Progenitor cell of endocrine pancreas (in vitro differentiated cells): ENCODE data around the gene DENND1A. TPM values are rescaled to one million over a fixed set of nuclear protein-coding genes. Genes with fewer than 3 reads are reported as not detected.

ENCODE experiments used
- DNase-seq: peaks from one replicate; pipeline ENCODE4 v3.0.0; 2021; ENCODE audit warnings: low spot score; ENCODE audit not compliant: unreplicated experiment
- H3K27ac Mint-ChIP-seq: 2 replicates; pipeline ENCODE4 v1.8.0; 2021; ENCODE audit warnings: mild to moderate bottlenecking, moderate library complexity, mixed read lengths
- H3K27me3 Mint-ChIP-seq: 2 replicates; pipeline ENCODE4 v1.8.0; 2021; ENCODE audit warnings: mixed read lengths
- H3K36me3 Mint-ChIP-seq: 2 replicates; pipeline ENCODE4 v1.8.0; 2022; ENCODE audit warnings: mixed read lengths; ENCODE audit not compliant: insufficient read depth
- H3K4me1 Mint-ChIP-seq: 2 replicates; pipeline ENCODE4 v1.8.0; 2021; ENCODE audit warnings: low read depth, mixed read lengths
- H3K4me3 Mint-ChIP-seq: 2 replicates; pipeline ENCODE4 v1.8.0; 2021; ENCODE audit warnings: low read depth, mild to moderate bottlenecking, moderate library complexity, mixed read lengths
- H3K9me3 Mint-ChIP-seq: 2 replicates; pipeline ENCODE4 v1.8.0; 2021; ENCODE audit warnings: low read depth, mixed read lengths
- CTCF ChIP-seq: fragments of 200-600 bp; sonication (generic); IDR thresholded peaks from one replicate; pipeline ENCODE4 v1.5.0; 2021; ENCODE audit warnings: antibody characterized with exemption, mild to moderate bottlenecking; ENCODE audit not compliant: unreplicated experiment
- total RNA-seq: library from RNA; stranded (reverse); gene quantifications from 2 replicates; pipeline ENCODE4 v1.2.1, GENCODE V29; 2021

Gene DENND1A
- total RNA-seq, 1 donor from 2014 or later, result 20.1 TPM

DNA sequence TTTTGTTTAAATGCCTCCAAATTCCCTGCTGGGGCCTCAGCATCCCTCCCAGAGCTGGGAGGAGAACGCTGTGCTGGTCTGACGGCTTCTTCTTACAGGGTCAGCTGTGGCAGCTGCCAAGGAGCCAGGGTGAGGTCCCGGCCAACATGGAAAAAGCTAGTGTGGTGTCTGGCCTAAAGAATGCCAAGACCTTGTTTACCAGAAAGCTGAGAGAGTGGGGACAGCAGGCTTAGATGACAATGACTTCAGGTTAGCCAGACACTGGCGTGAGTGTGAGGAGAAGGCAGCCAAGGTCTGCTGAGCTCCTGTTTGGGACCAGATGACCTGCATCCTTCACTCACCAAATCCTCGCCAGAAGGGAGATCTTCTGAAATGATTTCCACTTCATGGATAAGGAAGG is 461.4 kb downstream of the DENND1A start:
- no peak overlapping the region for H3K4me3 Mint-ChIP-seq
- H3K27me3 Mint-ChIP-seq, result peaks cover 5% of the 10 kb centered on the region
- H3K9me3 Mint-ChIP-seq, result peaks cover 2% of the 10 kb centered on the region
- H3K4me1 Mint-ChIP-seq, result peaks cover 12% of the 10 kb centered on the region
- peaks cover 3% of the 10 kb centered on the region for H3K36me3 Mint-ChIP-seq
- DNase-seq, result no peak
- no peak for TF ChIP-seq CTCF
- no peak overlapping the region for H3K27ac Mint-ChIP-seq

DNA sequence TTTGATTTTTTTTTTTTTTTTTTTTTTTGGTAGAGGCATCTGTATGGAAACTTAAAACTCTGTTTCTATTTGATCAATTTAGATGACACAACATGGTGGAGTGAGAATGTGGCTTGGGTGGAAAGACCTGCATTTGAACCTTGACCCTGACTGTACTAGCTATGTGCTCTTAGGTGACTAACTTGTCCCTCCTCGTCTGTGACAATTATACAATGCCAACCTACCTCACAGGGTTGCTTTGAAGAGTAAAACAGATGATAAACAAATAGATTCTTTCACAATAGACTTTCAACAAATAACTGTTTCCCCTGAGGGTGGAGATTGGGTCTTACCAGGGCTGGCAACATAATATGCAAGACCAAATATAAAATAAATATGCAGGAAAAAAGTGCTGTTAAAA is 464.6 kb downstream of the DENND1A start:
- H3K27ac Mint-ChIP-seq, result no peak overlapping the region
- DNase-seq, result no peak
- H3K27me3 Mint-ChIP-seq, result peaks cover 3% of the 10 kb centered on the region
- peaks cover 12% of the 10 kb centered on the region for H3K4me1 Mint-ChIP-seq
- TF ChIP-seq CTCF, result no peak
- no peak overlapping the region for H3K4me3 Mint-ChIP-seq
- peaks cover 2% of the 10 kb centered on the region for H3K36me3 Mint-ChIP-seq
- H3K9me3 Mint-ChIP-seq, result peaks cover 2% of the 10 kb centered on the region

DNA sequence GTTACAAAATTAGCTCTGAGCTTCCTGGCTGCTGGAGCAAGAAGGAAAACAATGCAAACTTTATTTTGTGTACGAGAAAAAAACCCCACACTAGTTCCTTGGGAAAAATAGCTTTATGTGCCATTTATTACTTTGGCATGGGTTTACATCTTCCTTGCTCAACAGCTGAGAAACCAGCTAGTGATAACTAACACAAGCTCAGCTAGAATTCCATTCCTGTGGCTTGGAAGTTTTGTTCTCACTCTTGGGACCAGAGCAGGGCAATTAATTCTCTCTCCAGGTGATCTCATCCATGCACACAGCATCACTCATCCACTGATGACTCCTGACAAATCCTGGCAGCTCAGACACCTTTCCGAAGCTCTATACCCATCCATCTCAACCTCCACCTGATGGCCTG is 469.8 kb downstream of the DENND1A start:
- DNase-seq, result no peak
- Mint-ChIP-seq H3K27me3 (no peaks in the 10 kb centered on the region), H3K9me3 (peaks cover 2% of the 10 kb centered on the region), H3K4me3 (no peak overlapping the region), H3K4me1 (peaks cover 2% of the 10 kb centered on the region), H3K36me3 (no peaks in the 10 kb centered on the region), H3K27ac (no peak overlapping the region)
- no peak for TF ChIP-seq CTCF

DNA sequence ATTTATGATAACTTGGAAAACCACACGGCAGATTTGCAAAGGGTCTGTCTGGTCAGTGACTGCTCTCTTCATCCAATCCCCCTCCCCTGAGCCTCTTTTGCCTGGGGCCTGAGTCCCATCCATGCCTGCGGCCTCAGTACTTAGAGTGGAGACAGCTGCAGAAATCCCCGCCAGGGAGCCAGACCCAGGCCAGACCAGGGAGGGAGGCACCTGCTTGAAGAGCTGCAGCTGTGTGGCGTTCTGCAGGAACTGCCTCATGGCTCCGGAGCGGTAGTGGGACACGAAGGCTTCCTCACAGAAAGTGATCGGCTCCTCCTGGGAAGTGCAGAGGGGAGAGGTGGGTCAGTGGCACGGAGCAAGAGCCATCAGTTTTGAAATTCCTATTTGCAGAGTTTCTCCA is 472.3 kb downstream of the DENND1A start:
- H3K27ac Mint-ChIP-seq, result no peak overlapping the region
- H3K4me1 Mint-ChIP-seq, result peaks cover 16% of the 10 kb centered on the region
- DNase-seq, result no peak
- H3K9me3 Mint-ChIP-seq, result no peaks in the 10 kb centered on the region
- H3K4me3 Mint-ChIP-seq, result no peak overlapping the region
- TF ChIP-seq CTCF, result no peak
- H3K27me3 Mint-ChIP-seq, result no peaks in the 10 kb centered on the region
- peaks cover 1% of the 10 kb centered on the region for H3K36me3 Mint-ChIP-seq

DNA sequence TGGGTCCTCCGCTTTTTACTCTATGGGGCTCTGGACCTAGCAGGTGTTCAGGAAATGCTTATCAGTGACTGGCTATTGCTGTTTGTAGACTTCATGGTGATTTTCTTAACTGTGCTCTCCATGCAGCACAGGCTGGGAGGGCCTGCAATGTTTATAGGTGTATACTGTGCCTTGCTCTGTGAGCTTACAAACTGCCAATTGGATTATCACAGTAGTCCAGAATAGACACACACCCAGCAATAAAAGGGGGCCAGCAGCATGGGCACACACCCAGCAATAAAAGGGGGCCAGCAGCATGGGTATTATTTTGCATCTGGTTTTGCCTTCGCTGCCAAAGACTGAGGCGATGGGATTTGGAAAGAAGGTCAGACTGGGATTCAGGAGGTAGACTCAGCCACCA is 473.9 kb downstream of the DENND1A start:
- DNase-seq, result no peak
- Mint-ChIP-seq H3K36me3 (peaks cover 7% of the 10 kb centered on the region), H3K9me3 (no peaks in the 10 kb centered on the region), H3K27me3 (no peaks in the 10 kb centered on the region), H3K4me3 (no peak overlapping the region), H3K27ac (no peak overlapping the region), H3K4me1 (peaks cover 16% of the 10 kb centered on the region)
- no peak for TF ChIP-seq CTCF
